ENCODE measurements around the gene RBMX2.

Gene RBMX2

DNA sequence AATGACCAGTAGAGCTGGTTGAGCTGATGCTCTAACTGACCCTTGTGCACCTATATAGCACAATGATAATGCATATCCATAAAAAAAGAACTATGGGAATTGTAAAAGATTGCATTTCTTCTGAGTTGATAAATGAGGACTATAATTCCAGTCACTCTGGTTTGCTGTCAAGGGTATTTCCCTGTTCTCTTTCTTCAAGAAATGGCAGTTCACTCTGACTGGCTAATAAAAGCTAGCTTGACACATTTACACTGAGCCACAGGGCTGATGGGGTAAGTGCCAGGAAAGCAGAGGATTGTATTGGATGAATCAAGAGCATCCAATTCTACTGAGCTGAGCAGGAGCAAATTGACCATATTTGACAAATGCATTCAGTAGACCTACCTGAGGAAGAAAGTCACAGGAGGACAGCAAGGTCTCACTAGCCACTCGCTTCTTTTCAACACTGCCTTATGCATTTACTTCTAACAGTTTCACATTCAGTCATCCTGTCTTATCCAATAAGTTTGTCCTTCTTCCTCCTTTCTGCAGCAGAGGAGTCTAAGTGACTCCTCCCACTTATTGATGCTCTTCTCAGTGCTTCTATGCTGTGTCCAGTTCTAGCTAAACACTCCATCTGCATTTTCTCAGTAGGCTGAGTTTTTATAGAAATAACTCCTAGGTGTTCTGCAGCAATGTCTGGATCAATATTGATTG, 43.0 kb downstream of the RBMX2 start:
- DNase-seq (ENCODE audit: low read depth in 3 of 3, low spot score in 1 of 3) = no peak

DNA sequence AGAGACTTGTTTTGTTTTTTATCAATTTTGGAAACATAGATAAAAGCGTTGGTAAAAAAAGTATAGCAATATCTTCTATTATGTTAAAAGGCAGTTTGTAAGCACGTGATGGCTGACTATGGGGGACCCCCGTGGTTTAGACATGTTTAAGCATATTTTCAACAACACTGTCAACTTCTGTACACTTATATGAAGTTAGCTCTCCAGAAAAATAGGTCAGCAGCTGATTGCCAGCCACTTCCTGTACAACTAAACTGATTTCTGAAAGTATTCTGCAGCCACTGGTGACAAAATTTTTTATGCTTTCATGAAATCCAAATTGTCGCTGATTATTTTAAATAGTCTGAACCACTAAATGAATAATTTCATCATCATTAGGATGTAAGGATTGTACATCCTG, 45.2 kb downstream of the RBMX2 start:
- DNase-seq (ENCODE audit: low read depth in 3 of 3, low spot score in 1 of 3) = no peak
